ENCODE measurements around the gene CBFA2T2. TPM values are rescaled to one million over a fixed set of nuclear protein-coding genes. Genes with fewer than 3 reads are reported as not detected.

The CBFA2T2 gene
- total RNA-seq, 1 donor from 2014 or later, result 17.5 TPM

- Mint-ChIP-seq H3K27me3 (ENCODE audit: unreplicated experiment) (peaks cover 21% of the 10 kb centered on the region), H3K4me1 (ENCODE audit: unreplicated experiment) (peaks cover 23% of the 10 kb centered on the region), H3K36me3 (ENCODE audit: low read depth, unreplicated experiment) (peaks cover 6% of the 10 kb centered on the region), H3K4me3 (ENCODE audit: unreplicated experiment) (no peak overlapping the region), H3K27ac (ENCODE audit: unreplicated experiment) (no peak overlapping the region), H3K9me3 (ENCODE audit: unreplicated experiment) (no peaks in the 10 kb centered on the region)
- no peak for DNase-seq (ENCODE audit: low spot score)
- no peak for TF ChIP-seq CTCF (IDR thresholded peaks at IDR 0.05; ENCODE audit: unreplicated experiment)
Observed at GRCh38 chr20:33668466-33669155, 178.7 kb downstream of the CBFA2T2 start.

GRCh38 chr20:33669224-33669623, 179.3 kb downstream of the CBFA2T2 start:
- Mint-ChIP-seq H3K27ac (ENCODE audit: unreplicated experiment) (no peak overlapping the region), H3K4me1 (ENCODE audit: unreplicated experiment) (peaks cover 23% of the 10 kb centered on the region), H3K27me3 (ENCODE audit: unreplicated experiment) (peaks cover 20% of the 10 kb centered on the region), H3K36me3 (ENCODE audit: low read depth, unreplicated experiment) (peaks cover 6% of the 10 kb centered on the region), H3K9me3 (ENCODE audit: unreplicated experiment) (no peaks in the 10 kb centered on the region), H3K4me3 (ENCODE audit: unreplicated experiment) (no peak overlapping the region)
- TF ChIP-seq CTCF (IDR thresholded peaks at IDR 0.05; ENCODE audit: unreplicated experiment), result no peak
- DNase-seq (ENCODE audit: low spot score), result no peak

- Mint-ChIP-seq H3K27ac (ENCODE audit: unreplicated experiment) (peak overlapping the region; percentile 16), H3K4me1 (ENCODE audit: unreplicated experiment) (peaks cover 21% of the 10 kb centered on the region), H3K4me3 (ENCODE audit: unreplicated experiment) (no peak overlapping the region), H3K36me3 (ENCODE audit: low read depth, unreplicated experiment) (peaks cover 8% of the 10 kb centered on the region), H3K9me3 (ENCODE audit: unreplicated experiment) (no peaks in the 10 kb centered on the region), H3K27me3 (ENCODE audit: unreplicated experiment) (peaks cover 15% of the 10 kb centered on the region)
- TF ChIP-seq CTCF (IDR thresholded peaks at IDR 0.05; ENCODE audit: unreplicated experiment), result no peak
- no peak for DNase-seq (ENCODE audit: low spot score)
Observed at GRCh38 chr20:33669873-33670640, 180.2 kb downstream of the CBFA2T2 start.

GRCh38 chr20:33670715-33671499, 181.0 kb downstream of the CBFA2T2 start:
- H3K4me1 Mint-ChIP-seq (ENCODE audit: unreplicated experiment), result peaks cover 23% of the 10 kb centered on the region
- H3K27me3 Mint-ChIP-seq (ENCODE audit: unreplicated experiment), result peaks cover 13% of the 10 kb centered on the region
- no peak overlapping the region for H3K27ac Mint-ChIP-seq (ENCODE audit: unreplicated experiment)
- no peak for TF ChIP-seq CTCF (IDR thresholded peaks at IDR 0.05; ENCODE audit: unreplicated experiment)
- no peak overlapping the region for H3K4me3 Mint-ChIP-seq (ENCODE audit: unreplicated experiment)
- H3K9me3 Mint-ChIP-seq (ENCODE audit: unreplicated experiment), result no peaks in the 10 kb centered on the region
- H3K36me3 Mint-ChIP-seq (ENCODE audit: low read depth, unreplicated experiment), result peaks cover 10% of the 10 kb centered on the region
- DNase-seq (ENCODE audit: low spot score), result no peak

Data from endothelial cell (in vitro differentiated cells).